Endothelial cell (in vitro differentiated cells): ENCODE results near the gene MINK1. TPM values are rescaled to one million over a fixed set of nuclear protein-coding genes. Genes with fewer than 3 reads are reported as not detected.
A peak's percentile ranks its signal among the peaks of the same experiment; 100 is the strongest.
"Not testable (repeated sequence)": the region's sequence is repeated elsewhere in the genome, so short reads cannot be mapped to it uniquely, and the experiment has no call there.

ENCODE experiments used
- DNase-seq: peaks from one replicate; pipeline ENCODE4 v3.0.0; 2021; ENCODE audit warnings: low spot score
- H3K27ac Mint-ChIP-seq: one replicate; pipeline ENCODE4 v1.8.0; 2021; ENCODE audit warnings: mixed read lengths, inconsistent platforms; ENCODE audit not compliant: unreplicated experiment
- H3K27me3 Mint-ChIP-seq: one replicate; pipeline ENCODE4 v1.8.0; 2021; ENCODE audit warnings: mild to moderate bottlenecking, moderate library complexity, mixed read lengths, inconsistent platforms; ENCODE audit not compliant: unreplicated experiment
- H3K36me3 Mint-ChIP-seq: one replicate; pipeline ENCODE4 v1.8.0; 2021; ENCODE audit warnings: mild to moderate bottlenecking, low read depth, mixed read lengths, inconsistent platforms; ENCODE audit not compliant: unreplicated experiment
- H3K4me1 Mint-ChIP-seq: one replicate; pipeline ENCODE4 v1.8.0; 2021; ENCODE audit warnings: mild to moderate bottlenecking, mixed read lengths, inconsistent platforms; ENCODE audit not compliant: unreplicated experiment
- H3K4me3 Mint-ChIP-seq: one replicate; pipeline ENCODE4 v1.8.0; 2021; ENCODE audit warnings: mild to moderate bottlenecking, mixed read lengths, inconsistent platforms; ENCODE audit not compliant: unreplicated experiment
- H3K9me3 Mint-ChIP-seq: one replicate; pipeline ENCODE4 v1.8.0; 2021; ENCODE audit warnings: mixed read lengths, inconsistent platforms; ENCODE audit not compliant: unreplicated experiment
- CTCF ChIP-seq: fragments of 200-600 bp; sonication (generic); IDR thresholded peaks from one replicate; pipeline ENCODE4 v1.5.0; 2021; ENCODE audit warnings: antibody characterized with exemption; ENCODE audit not compliant: unreplicated experiment
- total RNA-seq: library from RNA; stranded (reverse); fragmentation: NEBNext Ultra II Directional; extraction: Animal tissue kit (Norgen Biotek cat#: 25700); gene quantifications from one replicate; pipeline ENCODE4 v1.2.1, GENCODE V29; 2021; ENCODE audit not compliant: unreplicated experiment

The MINK1 gene
- total RNA-seq, 1 donor from 2014 or later, result 176 TPM

- DNase-seq, result no peak
- no peak for TF ChIP-seq CTCF
- H3K27ac Mint-ChIP-seq, result no peak overlapping the region
- peaks cover 27% of the 10 kb centered on the region for H3K36me3 Mint-ChIP-seq
- H3K27me3 Mint-ChIP-seq, result peaks cover 4% of the 10 kb centered on the region
- H3K4me3 Mint-ChIP-seq, result no peak overlapping the region
- no peaks in the 10 kb centered on the region for H3K9me3 Mint-ChIP-seq
- H3K4me1 Mint-ChIP-seq, result no peaks in the 10 kb centered on the region
These were observed 14.9 kb upstream of the MINK1 start for GRCh38 chr17:4818276-4818675.

GRCh38 chr17:4822835-4823234 lies 10.3 kb upstream of the MINK1 start:
- Mint-ChIP-seq H3K9me3 (no peaks in the 10 kb centered on the region), H3K27ac (no peak overlapping the region), H3K4me1 (no peaks in the 10 kb centered on the region), H3K4me3 (no peak overlapping the region), H3K27me3 (peaks cover 4% of the 10 kb centered on the region), H3K36me3 (peaks cover 14% of the 10 kb centered on the region)
- no peak for TF ChIP-seq CTCF
- DNase-seq, result no peak

- Mint-ChIP-seq H3K4me1 (no peaks in the 10 kb centered on the region), H3K4me3 (no peak overlapping the region), H3K36me3 (peaks cover 9% of the 10 kb centered on the region), H3K27ac (no peak overlapping the region), H3K27me3 (peaks cover 1% of the 10 kb centered on the region), H3K9me3 (no peaks in the 10 kb centered on the region)
- DNase-seq, result no peak
- TF ChIP-seq CTCF, result no peak
These were observed 9.6 kb upstream of the MINK1 start for GRCh38 chr17:4823373-4824089.

GRCh38 chr17:4827399-4827798 lies 5.7 kb upstream of the MINK1 start:
- no peaks in the 10 kb centered on the region for H3K36me3 Mint-ChIP-seq
- TF ChIP-seq CTCF, result no peak
- DNase-seq, result no peak
- no peaks in the 10 kb centered on the region for H3K9me3 Mint-ChIP-seq
- no peaks in the 10 kb centered on the region for H3K4me1 Mint-ChIP-seq
- H3K4me3 Mint-ChIP-seq, result no peak overlapping the region
- H3K27me3 Mint-ChIP-seq, result no peaks in the 10 kb centered on the region
- no peak overlapping the region for H3K27ac Mint-ChIP-seq

GRCh38 chr17:4832829-4833177 lies 337 bp upstream of the MINK1 start:
- Mint-ChIP-seq H3K4me3 (peak overlapping the region; percentile 96), H3K4me1 (peaks cover 26% of the 10 kb centered on the region), H3K27ac (peak overlapping the region; percentile 97), H3K36me3 (peaks cover 12% of the 10 kb centered on the region)
- not testable (repeated sequence) for DNase-seq, H3K27me3 Mint-ChIP-seq, H3K9me3 Mint-ChIP-seq
